H1 (cell line): ENCODE measurements around the gene NDFIP2. TPM values are rescaled to one million over a fixed set of nuclear protein-coding genes. Genes with fewer than 3 reads are reported as not detected.

ENCODE experiments used
- MAFK ChIP-seq: IDR thresholded peaks from 2 replicates; pipeline ENCODE4 v1.6.1; 2012; ENCODE audit warnings: low read depth, mild to moderate bottlenecking, improper control_type of control experiment, low read length
- MAX ChIP-seq: IDR thresholded peaks from 2 replicates; pipeline ENCODE4 v1.6.1; 2012; ENCODE audit warnings: inconsistent platforms
- RFX5 ChIP-seq: IDR thresholded peaks from 2 replicates; pipeline ENCODE4 v1.6.1; 2011; ENCODE audit warnings: low read depth, low read length, improper control_type of control experiment, borderline replicate concordance
- polyA plus RNA-seq, 7 experiments: library from polyadenylated mRNA; depleted of rRNA in 3 of 7; stranded (reverse) in 5 of 7; unstranded in 2 of 7; fragments of >200 nt in 5 of 7; fragments of 200-250 nt in 2 of 7; gene quantifications; 1 replicate in 5 of 7; 2 replicates in 1 of 7; 4 replicates in 1 of 7; pipeline versions ENCODE4 v1.2.1 to v1.2.3, GENCODE V29; 2011 to 2013; ENCODE audit warnings: missing spikeins in 2 of 7, mixed read lengths in 2 of 7
- total RNA-seq: library from RNA; stranded (reverse); fragmentation: NEBNext Ultra II Directional; extraction: Animal tissue kit (Norgen Biotek cat#: 25700); gene quantifications from 2 replicates; pipeline ENCODE4 v1.2.1, GENCODE V29; 2021

Gene NDFIP2
- total and polyA plus RNA-seq, 2 of the 8 experiments (the other 6 are each of a cell fraction or from before 2014, with no cell fraction given), result 11.1 to 32.9 TPM

- TF ChIP-seq RFX5 (no peak), MAX (no peak), MAFK (no peak)
Measured at GRCh38 chr13:79459906-79460305, 21.0 kb upstream of the NDFIP2 start (continued).
